NB4 (cell line): ENCODE data around the gene KRTAP1-4.
"Not testable (repeated sequence)": the region's sequence is repeated elsewhere in the genome, so short reads cannot be mapped to it uniquely, and the experiment has no call there.

ENCODE experiments used
- DNase-seq: peaks from one replicate; pipeline ENCODE4 v3.0.0; 2010; ENCODE audit warnings: low read depth
- H3K4me3 ChIP-seq: one replicate; pipeline ENCODE4 v1.5.1; 2011; ENCODE audit warnings: mild to moderate bottlenecking, low read depth, low read length, moderate library complexity
- CTCF ChIP-seq: IDR thresholded peaks from one replicate; pipeline ENCODE4 v1.5.1; 2012; ENCODE audit warnings: low read depth, low read length
- MAX ChIP-seq: IDR thresholded peaks from 2 replicates; pipeline ENCODE4 v1.6.1; 2011; ENCODE audit warnings: low read depth, low read length
- MYC ChIP-seq: IDR thresholded peaks from 2 replicates; pipeline ENCODE4 v1.6.1; 2011; ENCODE audit warnings: low read depth, low read length
- POLR2A ChIP-seq: IDR thresholded peaks from 2 replicates; pipeline ENCODE4 v1.6.1; 2011; ENCODE audit warnings: mild to moderate bottlenecking; ENCODE audit not compliant: insufficient read length; ENCODE audit errors: extremely low read depth

The KRTAP1-4 gene

GRCh38 chr17:41065829-41066624, 36.0 kb upstream of the KRTAP1-4 start, which contains the start of gene KRTAP2-4:
KRTAP2-4 (minus strand) TSS chr17:41065879; CDS start chr17:41065845, 34 bp downstream.
- TF ChIP-seq CTCF = no peak
- no peak for TF ChIP-seq MAX
- no peak for TF ChIP-seq MYC
- TF ChIP-seq POLR2A = no peak
- no peak within 1 kb of the TSS for H3K4me3 ChIP-seq
- DNase-seq = peak; percentile 49

GRCh38 chr17:41065016-41065689, 35.2 kb upstream of the KRTAP1-4 start:
- not testable (repeated sequence) for DNase-seq, H3K4me3 ChIP-seq

- no peak overlapping the region for H3K4me3 ChIP-seq
- no peak for TF ChIP-seq CTCF
- no peak for TF ChIP-seq MAX
- no peak for TF ChIP-seq POLR2A
- TF ChIP-seq MYC = no peak
- no peak for DNase-seq
Observed at GRCh38 chr17:41064301-41064700, 34.3 kb upstream of the KRTAP1-4 start.

- DNase-seq = no peak
- no peak overlapping the region for H3K4me3 ChIP-seq
- TF ChIP-seq CTCF (no peak), MAX (no peak), POLR2A (no peak), MYC (no peak)
Observed at GRCh38 chr17:41063449-41063848, 33.5 kb upstream of the KRTAP1-4 start.

GRCh38 chr17:41061964-41062363, 32.0 kb upstream of the KRTAP1-4 start:
- DNase-seq = no peak
- no peak for TF ChIP-seq POLR2A
- TF ChIP-seq MAX = no peak
- no peak for TF ChIP-seq MYC
- TF ChIP-seq CTCF = no peak
- H3K4me3 ChIP-seq = no peak overlapping the region

DNA sequence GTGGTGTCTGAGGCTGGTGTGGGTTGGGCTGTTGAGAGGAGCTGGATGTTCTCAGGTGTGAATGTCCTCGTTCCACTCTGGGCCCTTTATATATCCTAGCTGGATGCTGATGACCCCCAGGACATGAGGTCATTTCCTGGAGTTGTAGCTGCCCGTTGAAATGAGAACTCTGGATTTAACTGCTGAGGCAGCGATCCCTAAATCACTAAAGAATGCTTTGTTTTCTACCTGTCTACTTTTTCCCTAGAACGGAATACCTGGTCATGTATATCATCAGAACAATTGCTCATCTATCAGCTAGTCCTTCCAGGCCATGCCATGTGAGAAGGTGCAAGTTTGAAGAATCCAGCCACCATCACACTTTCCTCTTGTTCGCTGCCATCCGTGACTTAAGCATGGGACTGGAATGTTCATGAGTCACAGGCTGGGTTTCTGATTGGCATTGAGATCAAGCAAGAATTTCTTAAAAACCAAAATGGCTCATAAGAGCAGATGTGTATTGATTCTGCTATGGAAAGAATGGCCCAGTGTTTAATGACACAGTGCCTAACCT, 30.1 kb upstream of the KRTAP1-4 start, which contains the start of gene KRTAP2-3:
Gene KRTAP2-3, minus strand, starts transcription at position 63 of the 553 bp plus-strand sequence. CDS start 64 bp downstream, outside the sequence.
- no peak for TF ChIP-seq MYC
- DNase-seq = no peak

GRCh38 chr17:41059276-41060051, 29.5 kb upstream of the KRTAP1-4 start:
- not testable (repeated sequence) for H3K4me3 ChIP-seq, DNase-seq

More for the DNA sequence above, 30.1 kb upstream of the KRTAP1-4 start, which contains the start of gene KRTAP2-3:
- H3K4me3 ChIP-seq = no peak within 1 kb of the TSS
